ENCODE results near the gene RAVER1. TPM values are rescaled to one million over a fixed set of nuclear protein-coding genes. Genes with fewer than 3 reads are reported as not detected.

RAVER1 gene
- total and polyA plus RNA-seq, 2 of the 13 experiments (the other 11 are each of a cell fraction or from before 2014, with no cell fraction given) = 3.6 to 7.9 TPM

DNA sequence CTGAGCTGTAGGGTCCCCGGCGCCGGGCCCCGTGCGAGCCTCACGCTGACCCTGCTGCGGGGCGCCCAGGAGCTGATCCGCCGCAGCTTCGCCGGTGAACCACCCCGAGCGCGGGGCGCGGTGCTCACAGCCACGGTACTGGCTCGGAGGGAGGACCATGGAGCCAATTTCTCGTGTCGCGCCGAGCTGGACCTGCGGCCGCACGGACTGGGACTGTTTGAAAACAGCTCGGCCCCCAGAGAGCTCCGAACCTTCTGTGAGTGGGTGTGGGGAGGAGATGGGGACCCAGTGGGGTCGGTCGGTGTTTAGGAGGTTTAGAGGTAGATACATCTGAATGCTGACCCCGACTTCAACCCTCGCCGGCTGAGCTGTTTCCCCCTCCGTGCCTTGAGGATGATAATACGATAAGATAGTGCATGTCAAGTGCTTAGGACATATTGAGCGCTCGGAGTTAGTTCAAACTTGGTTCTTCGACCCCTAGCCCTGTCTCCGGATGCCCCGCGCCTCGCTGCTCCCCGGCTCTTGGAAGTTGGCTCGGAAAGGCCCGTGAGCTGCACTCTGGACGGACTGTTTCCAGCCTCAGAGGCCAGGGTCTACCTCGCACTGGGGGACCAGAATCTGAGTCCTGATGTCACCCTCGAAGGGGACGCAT, 41.6 kb downstream of the RAVER1 start (continued):
- no peak for TF ChIP-seq SAFB2 (CRISPR knock-in tag; IDR thresholded peaks at IDR 0.05; ENCODE audit: borderline replicate concordance, low read depth)
- 0 out of 2 replicates have a peak, but pooled peaks have one; percentile 12 for TF ChIP-seq ZNF136 (CRISPR knock-in tag; IDR thresholded peaks at IDR 0.05; ENCODE audit: low read depth)
- no peak for TF ChIP-seq SCMH1 (CRISPR knock-in tag; IDR thresholded peaks at IDR 0.05; ENCODE audit: borderline replicate concordance)
- 0 out of 2 replicates have a peak, but pooled peaks have one; percentile 24 for TF ChIP-seq ZNF598 (CRISPR knock-in tag; IDR thresholded peaks at IDR 0.05; ENCODE audit: borderline replicate concordance)
- TF ChIP-seq HES4 (CRISPR knock-in tag; IDR thresholded peaks at IDR 0.05; ENCODE audit: borderline replicate concordance) = no peak
- 0 out of 2 replicates have a peak, but pooled peaks have one; percentile 20 for TF ChIP-seq SIN3A (IDR thresholded peaks at IDR 0.05; ENCODE audit: borderline replicate concordance, low read depth, low read length)
- TF ChIP-seq ZNF160 (CRISPR knock-in tag; IDR thresholded peaks at IDR 0.05) = peak; percentile 32; the same call in 1 of the 2 replicates
- no peak for TF ChIP-seq HIVEP1 (CRISPR knock-in tag; IDR thresholded peaks at IDR 0.05)
- TF ChIP-seq, protein P1, sequence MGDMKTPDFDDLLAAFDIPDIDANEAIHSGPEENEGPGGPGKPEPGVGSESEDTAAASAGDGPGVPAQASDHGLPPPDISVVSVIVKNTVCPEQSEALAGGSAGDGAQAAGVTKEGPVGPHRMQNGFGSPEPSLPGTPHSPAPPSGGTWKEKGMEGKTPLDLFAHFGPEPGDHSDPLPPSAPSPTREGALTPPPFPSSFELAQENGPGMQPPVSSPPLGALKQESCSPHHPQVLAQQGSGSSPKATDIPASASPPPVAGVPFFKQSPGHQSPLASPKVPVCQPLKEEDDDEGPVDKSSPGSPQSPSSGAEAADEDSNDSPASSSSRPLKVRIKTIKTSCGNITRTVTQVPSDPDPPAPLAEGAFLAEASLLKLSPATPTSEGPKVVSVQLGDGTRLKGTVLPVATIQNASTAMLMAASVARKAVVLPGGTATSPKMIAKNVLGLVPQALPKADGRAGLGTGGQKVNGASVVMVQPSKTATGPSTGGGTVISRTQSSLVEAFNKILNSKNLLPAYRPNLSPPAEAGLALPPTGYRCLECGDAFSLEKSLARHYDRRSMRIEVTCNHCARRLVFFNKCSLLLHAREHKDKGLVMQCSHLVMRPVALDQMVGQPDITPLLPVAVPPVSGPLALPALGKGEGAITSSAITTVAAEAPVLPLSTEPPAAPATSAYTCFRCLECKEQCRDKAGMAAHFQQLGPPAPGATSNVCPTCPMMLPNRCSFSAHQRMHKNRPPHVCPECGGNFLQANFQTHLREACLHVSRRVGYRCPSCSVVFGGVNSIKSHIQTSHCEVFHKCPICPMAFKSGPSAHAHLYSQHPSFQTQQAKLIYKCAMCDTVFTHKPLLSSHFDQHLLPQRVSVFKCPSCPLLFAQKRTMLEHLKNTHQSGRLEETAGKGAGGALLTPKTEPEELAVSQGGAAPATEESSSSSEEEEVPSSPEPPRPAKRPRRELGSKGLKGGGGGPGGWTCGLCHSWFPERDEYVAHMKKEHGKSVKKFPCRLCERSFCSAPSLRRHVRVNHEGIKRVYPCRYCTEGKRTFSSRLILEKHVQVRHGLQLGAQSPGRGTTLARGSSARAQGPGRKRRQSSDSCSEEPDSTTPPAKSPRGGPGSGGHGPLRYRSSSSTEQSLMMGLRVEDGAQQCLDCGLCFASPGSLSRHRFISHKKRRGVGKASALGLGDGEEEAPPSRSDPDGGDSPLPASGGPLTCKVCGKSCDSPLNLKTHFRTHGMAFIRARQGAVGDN (CRISPR knock-in tag; IDR thresholded peaks at IDR 0.05) = peak; percentile 37; the same call in 1 of the 2 replicates
- TF ChIP-seq, protein P2, sequence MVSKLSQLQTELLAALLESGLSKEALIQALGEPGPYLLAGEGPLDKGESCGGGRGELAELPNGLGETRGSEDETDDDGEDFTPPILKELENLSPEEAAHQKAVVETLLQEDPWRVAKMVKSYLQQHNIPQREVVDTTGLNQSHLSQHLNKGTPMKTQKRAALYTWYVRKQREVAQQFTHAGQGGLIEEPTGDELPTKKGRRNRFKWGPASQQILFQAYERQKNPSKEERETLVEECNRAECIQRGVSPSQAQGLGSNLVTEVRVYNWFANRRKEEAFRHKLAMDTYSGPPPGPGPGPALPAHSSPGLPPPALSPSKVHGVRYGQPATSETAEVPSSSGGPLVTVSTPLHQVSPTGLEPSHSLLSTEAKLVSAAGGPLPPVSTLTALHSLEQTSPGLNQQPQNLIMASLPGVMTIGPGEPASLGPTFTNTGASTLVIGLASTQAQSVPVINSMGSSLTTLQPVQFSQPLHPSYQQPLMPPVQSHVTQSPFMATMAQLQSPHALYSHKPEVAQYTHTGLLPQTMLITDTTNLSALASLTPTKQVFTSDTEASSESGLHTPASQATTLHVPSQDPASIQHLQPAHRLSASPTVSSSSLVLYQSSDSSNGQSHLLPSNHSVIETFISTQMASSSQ (IDR thresholded peaks at IDR 0.05; ENCODE audit: low read depth) = no peak
- TF ChIP-seq, protein P2 (CRISPR knock-in tag; IDR thresholded peaks at IDR 0.05; ENCODE audit: borderline replicate concordance) = no peak
- TF ChIP-seq ZFX (CRISPR knock-in tag; IDR thresholded peaks at IDR 0.05; ENCODE audit: low read depth) = peak; percentile 22; the same call in 1 of the 2 replicates
- TF ChIP-seq ARNTL (CRISPR knock-in tag; IDR thresholded peaks at IDR 0.05) = 0 out of 2 replicates have a peak, but pooled peaks have one; percentile 17
- TF ChIP-seq ZNF354B (CRISPR knock-in tag; IDR thresholded peaks at IDR 0.05) = no peak
- TF ChIP-seq ZNF761 (CRISPR knock-in tag; conservative IDR thresholded peaks at IDR 0.05) = 0 out of 2 replicates have a peak, but pooled peaks have one; percentile 4
- no peak for TF ChIP-seq FOXJ3 (CRISPR knock-in tag; IDR thresholded peaks at IDR 0.05; ENCODE audit: borderline replicate concordance)
- TF ChIP-seq ZNF451 (CRISPR knock-in tag; IDR thresholded peaks at IDR 0.05) = 0 out of 2 replicates have a peak, but pooled peaks have one; percentile 0
- no peak for TF ChIP-seq NONO (IDR thresholded peaks at IDR 0.05)
- 0 out of 2 replicates have a peak, but pooled peaks have one; percentile 26 for TF ChIP-seq NONO (CRISPR knock-in tag; conservative IDR thresholded peaks at IDR 0.05)
- TF ChIP-seq TAF1 (CRISPR knock-in tag; IDR thresholded peaks at IDR 0.05) = 0 out of 2 replicates have a peak, but pooled peaks have one; percentile 4
- TF ChIP-seq ZNF589 (CRISPR knock-in tag; conservative IDR thresholded peaks at IDR 0.05) = 0 out of 2 replicates have a peak, but pooled peaks have one; percentile 34
- TF ChIP-seq KAT7 (CRISPR knock-in tag; IDR thresholded peaks at IDR 0.05; ENCODE audit: borderline replicate concordance) = 0 out of 2 replicates have a peak, but pooled peaks have one; percentile 1

Data from HepG2 (cell line).